HEK293 (cell line): ENCODE results near the gene LHX2.
A peak's percentile ranks its signal among the peaks of the same experiment; 100 is the strongest.

ENCODE experiments used
- IKZF3 ChIP-seq: fragments of 450-650 bp; IDR thresholded peaks from 2 replicates; pipeline ENCODE4 v1.5.0; 2018; ENCODE audit warnings: missing biosample characterization, mild to moderate bottlenecking, missing genetic modification characterization, moderate library complexity
- INSM2 ChIP-seq: fragments of 450-650 bp; formaldehyde crosslinking; IDR thresholded peaks from 2 replicates; pipeline ENCODE4 v1.5.1; 2016; ENCODE audit warnings: missing biosample characterization, missing genetic modification characterization
- KLF7 ChIP-seq: fragments of 450-650 bp; formaldehyde crosslinking; IDR thresholded peaks from 2 replicates; pipeline ENCODE4 v1.5.1; 2016; ENCODE audit warnings: missing biosample characterization, missing genetic modification characterization, borderline replicate concordance
- MYNN ChIP-seq: fragments of 450-650 bp; formaldehyde crosslinking; IDR thresholded peaks from 2 replicates; pipeline ENCODE4 v1.5.1; 2016; ENCODE audit warnings: missing biosample characterization, missing genetic modification characterization, borderline replicate concordance
- PATZ1 ChIP-seq: fragments of 450-650 bp; formaldehyde crosslinking; IDR thresholded peaks from 2 replicates; pipeline ENCODE4 v1.5.1; 2016; ENCODE audit warnings: missing biosample characterization, missing genetic modification characterization
- REPIN1 ChIP-seq: fragments of 450-650 bp; formaldehyde crosslinking; IDR thresholded peaks from 2 replicates; pipeline ENCODE4 v1.5.1; 2017; ENCODE audit warnings: missing biosample characterization, missing genetic modification characterization, low read depth
- TRIM28 ChIP-seq: IDR thresholded peaks from 2 replicates; pipeline ENCODE4 v1.6.1; 2011; ENCODE audit warnings: low read length, control low read depth, borderline replicate concordance
- WT1 ChIP-seq: fragments of 450-650 bp; formaldehyde crosslinking; IDR thresholded peaks from 2 replicates; pipeline ENCODE4 v1.5.1; 2016; ENCODE audit warnings: missing biosample characterization, missing genetic modification characterization
- ZBTB8A ChIP-seq: fragments of 450-650 bp; formaldehyde crosslinking; IDR thresholded peaks from 2 replicates; pipeline ENCODE4 v1.5.1; 2016; ENCODE audit warnings: missing biosample characterization, missing genetic modification characterization
- ZNF16 ChIP-seq: fragments of 450-650 bp; formaldehyde crosslinking; IDR thresholded peaks from 2 replicates; pipeline ENCODE4 v1.5.1; 2016; ENCODE audit warnings: low read depth, missing biosample characterization, missing genetic modification characterization
- ZNF175 ChIP-seq: fragments of 450-650 bp; formaldehyde crosslinking; IDR thresholded peaks from 2 replicates; pipeline ENCODE4 v1.5.1; 2016; ENCODE audit warnings: missing biosample characterization, missing genetic modification characterization
- ZNF221 ChIP-seq: fragments of 450-650 bp; formaldehyde crosslinking; IDR thresholded peaks from 2 replicates; pipeline ENCODE4 v1.5.1; 2017; ENCODE audit warnings: missing biosample characterization, missing genetic modification characterization, borderline replicate concordance
- ZNF223 ChIP-seq: fragments of 450-650 bp; formaldehyde crosslinking; IDR thresholded peaks from 2 replicates; pipeline ENCODE4 v1.5.1; 2016; ENCODE audit warnings: missing biosample characterization, missing genetic modification characterization
- ZNF248 ChIP-seq: fragments of 450-650 bp; formaldehyde crosslinking; IDR thresholded peaks from 2 replicates; pipeline ENCODE4 v1.5.1; 2017; ENCODE audit warnings: missing biosample characterization, missing genetic modification characterization
- ZNF274 ChIP-seq, 2 experiments: fragments of 200-500 bp in 1 of 2; fragments of 450-650 bp in 1 of 2; sonication (Bioruptor generic) in 1 of 2; formaldehyde crosslinking in 1 of 2; IDR thresholded peaks; 2 replicates each; pipeline versions ENCODE4 v1.5.1 to v1.6.1; 2014 to 2016; ENCODE audit warnings: borderline replicate concordance in 1 of 2, inconsistent platforms in 1 of 2, low read length in 1 of 2, missing biosample characterization in 1 of 2, missing genetic modification characterization in 1 of 2
- ZNF280D ChIP-seq: fragments of 450-650 bp; formaldehyde crosslinking; IDR thresholded peaks from 2 replicates; pipeline ENCODE4 v1.5.1; 2016; ENCODE audit warnings: missing biosample characterization, missing genetic modification characterization
- ZNF335 ChIP-seq: fragments of 450-650 bp; formaldehyde crosslinking; conservative IDR thresholded peaks from 2 replicates; pipeline ENCODE4 v1.5.1; 2016; ENCODE audit warnings: missing biosample characterization, missing genetic modification characterization
- ZNF426 ChIP-seq: fragments of 450-650 bp; formaldehyde crosslinking; IDR thresholded peaks from 2 replicates; pipeline ENCODE4 v1.5.1; 2017; ENCODE audit warnings: missing biosample characterization, missing genetic modification characterization, mild to moderate bottlenecking, inconsistent platforms, moderate library complexity
- ZNF501 ChIP-seq: fragments of 450-650 bp; formaldehyde crosslinking; IDR thresholded peaks from 2 replicates; pipeline ENCODE4 v1.5.1; 2016; ENCODE audit warnings: missing biosample characterization, missing genetic modification characterization
- ZNF530 ChIP-seq: fragments of 450-650 bp; formaldehyde crosslinking; IDR thresholded peaks from 2 replicates; pipeline ENCODE4 v1.5.1; 2016; ENCODE audit warnings: low read depth, missing biosample characterization, missing genetic modification characterization
- ZNF837 ChIP-seq: fragments of 450-650 bp; formaldehyde crosslinking; IDR thresholded peaks from 2 replicates; pipeline ENCODE4 v1.5.1; 2016; ENCODE audit warnings: missing biosample characterization, missing genetic modification characterization
- TF ChIP-seq, protein P1 (sequence below): fragments of 450-650 bp; formaldehyde crosslinking; IDR thresholded peaks from 2 replicates; pipeline ENCODE4 v1.5.1; 2016; ENCODE audit warnings: missing biosample characterization, missing genetic modification characterization
- TF ChIP-seq, protein P2 (sequence below): fragments of 450-650 bp; formaldehyde crosslinking; IDR thresholded peaks from 2 replicates; pipeline ENCODE4 v1.5.1; 2016; ENCODE audit warnings: missing biosample characterization, missing genetic modification characterization
- TF ChIP-seq, protein P3 (sequence below): fragments of 450-650 bp; formaldehyde crosslinking; IDR thresholded peaks from 2 replicates; pipeline ENCODE4 v1.5.1; 2016; ENCODE audit warnings: missing biosample characterization, missing genetic modification characterization

The LHX2 gene

GRCh38 chr9:124000161-124000783 lies 11.3 kb upstream of the LHX2 start (continued):
- TF ChIP-seq IKZF3 (tag by site-specific recombination) (peak; percentile 45; the same call in 1 of the 2 replicates), ZNF530 (tag by site-specific recombination) (no peak), KLF7 (tag by site-specific recombination) (no peak), ZNF16 (no peak), ZNF335 (tag by site-specific recombination) (peak; percentile 77), MYNN (tag by site-specific recombination) (no peak), INSM2 (tag by site-specific recombination) (no peak), ZNF223 (tag by site-specific recombination) (no peak), ZNF501 (tag by site-specific recombination) (no peak), ZNF837 (no peak), PATZ1 (tag by site-specific recombination) (0 out of 2 replicates have a peak, but pooled peaks have one; percentile 16), REPIN1 (tag by site-specific recombination) (no peak), WT1 (tag by site-specific recombination) (no peak), ZNF175 (tag by site-specific recombination) (no peak), ZNF221 (tag by site-specific recombination) (no peak), ZNF274 (IDR thresholded peaks at IDR 0.05; ENCODE audit: low read length) (no peak), ZNF274 (tag by site-specific recombination; IDR thresholded peaks at IDR 0.05; ENCODE audit: borderline replicate concordance) (no peak), ZNF248 (tag by site-specific recombination) (no peak), ZNF426 (tag by site-specific recombination) (no peak), TRIM28 (no peak), ZBTB8A (tag by site-specific recombination) (peak; percentile 61), ZNF280D (tag by site-specific recombination) (no peak)
- TF ChIP-seq, protein P1, sequence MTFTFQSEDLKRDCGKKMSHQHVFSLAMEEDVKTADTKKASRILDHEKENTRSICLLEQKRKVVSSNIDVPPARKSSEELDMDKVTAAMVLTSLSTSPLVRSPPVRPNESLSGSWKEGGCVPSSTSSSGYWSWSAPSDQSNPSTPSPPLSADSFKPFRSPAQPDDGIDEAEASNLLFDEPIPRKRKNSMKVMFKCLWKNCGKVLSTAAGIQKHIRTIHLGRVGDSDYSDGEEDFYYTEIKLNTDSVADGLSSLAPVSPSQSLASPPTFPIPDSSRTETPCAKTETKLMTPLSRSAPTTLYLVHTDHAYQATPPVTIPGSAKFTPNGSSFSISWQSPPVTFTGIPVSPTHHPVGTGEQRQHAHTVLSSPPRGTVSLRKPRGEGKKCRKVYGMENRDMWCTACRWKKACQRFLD (tag by site-specific recombination): no peak
- TF ChIP-seq, protein P2, sequence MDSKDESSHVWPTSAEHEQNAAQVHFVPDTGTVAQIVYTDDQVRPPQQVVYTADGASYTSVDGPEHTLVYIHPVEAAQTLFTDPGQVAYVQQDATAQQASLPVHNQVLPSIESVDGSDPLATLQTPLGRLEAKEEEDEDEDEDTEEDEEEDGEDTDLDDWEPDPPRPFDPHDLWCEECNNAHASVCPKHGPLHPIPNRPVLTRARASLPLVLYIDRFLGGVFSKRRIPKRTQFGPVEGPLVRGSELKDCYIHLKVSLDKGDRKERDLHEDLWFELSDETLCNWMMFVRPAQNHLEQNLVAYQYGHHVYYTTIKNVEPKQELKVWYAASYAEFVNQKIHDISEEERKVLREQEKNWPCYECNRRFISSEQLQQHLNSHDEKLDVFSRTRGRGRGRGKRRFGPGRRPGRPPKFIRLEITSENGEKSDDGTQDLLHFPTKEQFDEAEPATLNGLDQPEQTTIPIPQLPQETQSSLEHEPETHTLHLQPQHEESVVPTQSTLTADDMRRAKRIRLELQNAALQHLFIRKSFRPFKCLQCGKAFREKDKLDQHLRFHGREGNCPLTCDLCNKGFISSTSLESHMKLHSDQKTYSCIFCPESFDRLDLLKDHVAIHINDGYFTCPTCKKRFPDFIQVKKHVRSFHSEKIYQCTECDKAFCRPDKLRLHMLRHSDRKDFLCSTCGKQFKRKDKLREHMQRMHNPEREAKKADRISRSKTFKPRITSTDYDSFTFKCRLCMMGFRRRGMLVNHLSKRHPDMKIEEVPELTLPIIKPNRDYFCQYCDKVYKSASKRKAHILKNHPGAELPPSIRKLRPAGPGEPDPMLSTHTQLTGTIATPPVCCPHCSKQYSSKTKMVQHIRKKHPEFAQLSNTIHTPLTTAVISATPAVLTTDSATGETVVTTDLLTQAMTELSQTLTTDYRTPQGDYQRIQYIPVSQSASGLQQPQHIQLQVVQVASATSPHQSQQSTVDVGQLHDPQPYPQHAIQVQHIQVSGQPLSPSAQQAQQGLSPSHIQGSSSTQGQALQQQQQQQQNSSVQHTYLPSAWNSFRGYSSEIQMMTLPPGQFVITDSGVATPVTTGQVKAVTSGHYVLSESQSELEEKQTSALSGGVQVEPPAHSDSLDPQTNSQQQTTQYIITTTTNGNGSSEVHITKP: peak; percentile 75; the same call in 1 of the 2 replicates
- TF ChIP-seq, protein P3, sequence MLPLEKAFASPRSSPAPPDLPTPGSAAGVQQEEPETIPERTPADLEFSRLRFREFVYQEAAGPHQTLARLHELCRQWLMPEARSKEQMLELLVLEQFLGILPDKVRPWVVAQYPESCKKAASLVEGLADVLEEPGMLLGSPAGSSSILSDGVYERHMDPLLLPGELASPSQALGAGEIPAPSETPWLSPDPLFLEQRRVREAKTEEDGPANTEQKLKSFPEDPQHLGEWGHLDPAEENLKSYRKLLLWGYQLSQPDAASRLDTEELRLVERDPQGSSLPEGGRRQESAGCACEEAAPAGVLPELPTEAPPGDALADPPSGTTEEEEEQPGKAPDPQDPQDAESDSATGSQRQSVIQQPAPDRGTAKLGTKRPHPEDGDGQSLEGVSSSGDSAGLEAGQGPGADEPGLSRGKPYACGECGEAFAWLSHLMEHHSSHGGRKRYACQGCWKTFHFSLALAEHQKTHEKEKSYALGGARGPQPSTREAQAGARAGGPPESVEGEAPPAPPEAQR: no peak
